Thoracic aorta (tissue), 2 donors: ENCODE data around the gene YIPF5. TPM values are rescaled to one million over a fixed set of nuclear protein-coding genes. Genes with fewer than 3 reads are reported as not detected.

Source experiments
- ATAC-seq: fragments of 150-250 bp; one replicate; pipeline ENCODE4 v1.8.0; 2017; ENCODE audit warnings: low read depth; ENCODE audit not compliant: insufficient number of reproducible peaks, low FRiP score
- DNase-seq: peaks from one replicate; pipeline ENCODE4 v3.0.0-alpha.2; 2020; ENCODE audit warnings: low spot score
- H3K27ac ChIP-seq, 2 donors: fragments of 200-600 bp; sonication (generic); 1 replicate in 1 of 2; 2 replicates in 1 of 2; pipeline ENCODE4 v1.5.1; 2016; ENCODE audit warnings: mild to moderate bottlenecking in 2 of 2, moderate library complexity in 2 of 2
- H3K27me3 ChIP-seq: fragments of 200-600 bp; sonication (generic); replicated peaks from 2 replicates; pipeline ENCODE4 v1.6.0; 2016; ENCODE audit warnings: mild to moderate bottlenecking; ENCODE audit not compliant: insufficient read depth
- H3K36me3 ChIP-seq: fragments of 200-600 bp; sonication (generic); one replicate; pipeline ENCODE4 v1.5.1; 2016
- H3K4me1 ChIP-seq, 2 donors: fragments of 200-600 bp; sonication (generic); 1 replicate in 1 of 2; 2 replicates in 1 of 2; pipeline versions ENCODE4 v1.5.1 to v1.6.0; 2016; ENCODE audit warnings: low read depth in 2 of 2, mild to moderate bottlenecking in 1 of 2; ENCODE audit not compliant: control insufficient read depth in 1 of 2
- H3K4me3 ChIP-seq: fragments of 200-600 bp; sonication (generic); 2 replicates; pipeline ENCODE4 v1.5.1; 2016; ENCODE audit warnings: mild to moderate bottlenecking
- H3K9me3 ChIP-seq: fragments of 200-600 bp; sonication (generic); 2 replicates; pipeline ENCODE4 v1.5.1; 2016
- total RNA-seq, 2 donors: library from RNA; depleted of rRNA; stranded (reverse); fragments of >200 nt; gene quantifications; one replicate each; pipeline versions ENCODE4 v1.1.0 to v1.2.3, GENCODE V29; 2016
- TF ChIP-seq, protein P1 (sequence below): fragments of 200-600 bp; sonication (generic); IDR thresholded peaks from one replicate; pipeline ENCODE4 v1.5.1; 2019; ENCODE audit warnings: antibody characterized with exemption

YIPF5 gene
- total RNA-seq, 2 donors from 2014 or later, result 41.2 to 45.4 TPM

DNA sequence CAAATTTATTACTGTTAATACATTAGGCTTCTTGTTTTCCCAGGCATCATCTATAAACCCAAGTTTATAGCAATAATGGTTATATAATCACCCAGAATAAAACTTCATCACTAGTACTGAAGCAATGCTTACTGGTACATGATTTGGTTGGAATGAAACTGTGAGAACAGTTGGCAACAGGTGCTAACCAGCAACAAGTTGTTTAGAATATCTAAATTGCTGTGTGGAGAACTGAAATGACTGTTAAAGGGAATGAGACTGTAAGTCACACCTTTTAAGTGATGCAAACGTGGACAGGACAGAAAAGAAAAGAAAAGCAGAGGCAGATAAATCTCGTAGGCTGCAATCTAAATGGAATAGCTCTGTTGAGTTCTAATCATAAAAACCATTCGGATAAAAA, 2.5 kb downstream of the YIPF5 start:
- no peaks in the 10 kb centered on the region for H3K9me3 ChIP-seq
- peaks cover 10 to 34% of the 10 kb centered on the region in 2 donors for H3K4me1 ChIP-seq
- H3K36me3 ChIP-seq, result peaks cover 6% of the 10 kb centered on the region
- TF ChIP-seq, protein P1, sequence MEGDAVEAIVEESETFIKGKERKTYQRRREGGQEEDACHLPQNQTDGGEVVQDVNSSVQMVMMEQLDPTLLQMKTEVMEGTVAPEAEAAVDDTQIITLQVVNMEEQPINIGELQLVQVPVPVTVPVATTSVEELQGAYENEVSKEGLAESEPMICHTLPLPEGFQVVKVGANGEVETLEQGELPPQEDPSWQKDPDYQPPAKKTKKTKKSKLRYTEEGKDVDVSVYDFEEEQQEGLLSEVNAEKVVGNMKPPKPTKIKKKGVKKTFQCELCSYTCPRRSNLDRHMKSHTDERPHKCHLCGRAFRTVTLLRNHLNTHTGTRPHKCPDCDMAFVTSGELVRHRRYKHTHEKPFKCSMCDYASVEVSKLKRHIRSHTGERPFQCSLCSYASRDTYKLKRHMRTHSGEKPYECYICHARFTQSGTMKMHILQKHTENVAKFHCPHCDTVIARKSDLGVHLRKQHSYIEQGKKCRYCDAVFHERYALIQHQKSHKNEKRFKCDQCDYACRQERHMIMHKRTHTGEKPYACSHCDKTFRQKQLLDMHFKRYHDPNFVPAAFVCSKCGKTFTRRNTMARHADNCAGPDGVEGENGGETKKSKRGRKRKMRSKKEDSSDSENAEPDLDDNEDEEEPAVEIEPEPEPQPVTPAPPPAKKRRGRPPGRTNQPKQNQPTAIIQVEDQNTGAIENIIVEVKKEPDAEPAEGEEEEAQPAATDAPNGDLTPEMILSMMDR, result no peak
- DNase-seq (no peak), ATAC-seq (no peak)
- no peak overlapping the region for H3K27ac ChIP-seq
- no peak overlapping the region for H3K4me3 ChIP-seq
- H3K27me3 ChIP-seq, result no peaks in the 10 kb centered on the region

DNA sequence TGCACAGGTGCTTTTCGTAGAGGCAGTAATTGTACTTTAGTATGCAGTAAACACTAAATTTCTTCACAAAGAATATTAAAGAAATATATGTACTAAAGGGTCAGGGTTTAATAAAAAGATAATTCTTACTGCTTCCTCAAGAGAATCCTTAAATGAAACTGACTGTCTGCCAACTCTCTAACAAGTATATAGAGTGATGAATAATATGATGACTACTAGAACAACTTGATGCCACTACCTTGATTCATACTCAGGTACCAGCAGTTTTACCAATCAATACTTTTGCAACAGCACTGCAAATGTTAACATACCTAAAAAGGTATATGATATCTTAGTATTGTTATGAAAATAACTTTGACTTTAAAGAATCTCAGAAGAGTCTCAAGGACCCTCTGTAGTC, 3.8 kb downstream of the YIPF5 start:
- Histone ChIP-seq H3K4me1 (peaks cover 10 to 34% of the 10 kb centered on the region in 2 donors), H3K27ac (no peak overlapping the region), H3K27me3 (no peaks in the 10 kb centered on the region), H3K4me3 (no peak overlapping the region), H3K36me3 (peaks cover 6% of the 10 kb centered on the region), H3K9me3 (no peaks in the 10 kb centered on the region)
- TF ChIP-seq, protein P1, result no peak
- ATAC-seq (no peak), DNase-seq (no peak)

DNA sequence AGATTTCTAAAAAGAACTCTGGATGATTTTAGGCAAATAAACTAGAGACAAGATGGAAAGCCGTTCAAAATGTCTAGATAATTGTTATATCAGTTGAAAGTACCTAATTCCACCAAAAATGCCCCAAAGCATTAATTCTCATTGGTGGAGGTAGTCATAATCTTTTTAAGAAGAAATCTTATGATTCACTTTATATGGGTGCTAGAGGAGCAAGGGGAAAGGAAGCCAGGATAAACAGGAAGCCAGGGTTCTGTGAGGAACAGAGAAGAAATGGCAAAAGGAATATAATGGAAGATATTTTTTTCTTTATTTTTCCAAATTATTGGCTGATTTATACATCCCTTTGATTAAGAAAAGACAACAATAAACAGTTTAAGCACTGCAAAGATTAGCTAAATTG, 7.8 kb downstream of the YIPF5 start:
- no peaks in the 10 kb centered on the region for H3K9me3 ChIP-seq
- H3K27me3 ChIP-seq, result no peaks in the 10 kb centered on the region
- DNase-seq, result no peak
- H3K4me1 ChIP-seq, result peaks cover 0 to 9% of the 10 kb centered on the region in 2 donors
- H3K36me3 ChIP-seq, result peaks cover 13% of the 10 kb centered on the region
- no peak overlapping the region for H3K4me3 ChIP-seq
- ATAC-seq, result no peak
- no peak overlapping the region for H3K27ac ChIP-seq
- TF ChIP-seq, protein P1, result no peak

DNA sequence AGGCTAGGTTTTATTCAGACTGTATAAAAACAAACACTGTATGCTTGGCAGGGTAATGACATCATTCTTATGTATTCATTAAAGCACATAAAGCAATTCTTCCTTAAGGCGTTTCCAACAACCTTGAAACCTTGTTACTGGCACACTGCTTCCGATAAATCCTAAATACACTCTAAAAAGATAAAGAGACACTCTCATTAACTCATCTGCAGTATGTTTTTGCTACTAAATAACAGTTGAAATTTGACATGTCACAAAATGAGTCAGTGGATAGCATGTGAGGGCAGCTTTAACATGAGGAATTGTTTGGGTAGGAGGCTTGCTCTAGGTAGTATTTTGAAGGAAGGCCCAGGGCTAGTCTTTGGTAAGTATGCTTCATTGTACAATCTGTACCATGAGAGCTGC, 13.7 kb downstream of the YIPF5 start:
- Histone ChIP-seq H3K36me3 (peaks cover 9% of the 10 kb centered on the region), H3K4me1 (no peaks in the 10 kb centered on the region), H3K27me3 (no peaks in the 10 kb centered on the region), H3K4me3 (no peak overlapping the region), H3K27ac (no peak overlapping the region), H3K9me3 (no peaks in the 10 kb centered on the region)
- DNase-seq (no peak), ATAC-seq (no peak)
- TF ChIP-seq, protein P1, result no peak

DNA sequence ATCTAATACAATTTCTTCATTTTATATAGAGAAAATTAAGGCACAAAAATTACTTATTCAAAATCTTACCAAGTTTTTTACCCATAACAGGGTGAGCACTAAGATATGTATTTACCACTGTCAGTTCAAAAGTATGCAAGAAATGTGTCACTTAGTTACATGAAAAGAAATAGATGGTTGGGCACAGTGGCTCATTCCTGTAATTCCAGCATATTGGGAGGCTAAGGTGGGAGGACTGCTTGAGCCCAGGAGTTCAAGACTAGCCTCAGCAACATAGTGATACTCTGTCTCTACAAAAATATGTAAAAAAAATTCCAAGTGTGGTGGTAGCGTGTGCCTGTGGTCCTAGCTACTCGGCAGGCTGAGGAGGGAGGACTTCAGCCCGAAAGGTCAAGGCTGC, 19.4 kb downstream of the YIPF5 start:
- TF ChIP-seq, protein P1, result no peak
- DNase-seq, result no peak
- Histone ChIP-seq H3K27ac (no peak overlapping the region), H3K36me3 (peaks cover 2% of the 10 kb centered on the region), H3K4me1 (no peaks in the 10 kb centered on the region), H3K9me3 (no peaks in the 10 kb centered on the region), H3K4me3 (no peak overlapping the region), H3K27me3 (no peaks in the 10 kb centered on the region)
- no peak for ATAC-seq
